CD4-positive, alpha-beta T cell treated with Interleukin-4 for 4 hours (primary cell): ENCODE results near the gene OSBPL5.
"Not testable (repeated sequence)": the region's sequence is repeated elsewhere in the genome, so short reads cannot be mapped to it uniquely, and the experiment has no call there.

Source experiments
- DNase-seq: peaks from one replicate; pipeline ENCODE4 v3.0.0-alpha.2; 2020

OSBPL5 gene

DNA sequence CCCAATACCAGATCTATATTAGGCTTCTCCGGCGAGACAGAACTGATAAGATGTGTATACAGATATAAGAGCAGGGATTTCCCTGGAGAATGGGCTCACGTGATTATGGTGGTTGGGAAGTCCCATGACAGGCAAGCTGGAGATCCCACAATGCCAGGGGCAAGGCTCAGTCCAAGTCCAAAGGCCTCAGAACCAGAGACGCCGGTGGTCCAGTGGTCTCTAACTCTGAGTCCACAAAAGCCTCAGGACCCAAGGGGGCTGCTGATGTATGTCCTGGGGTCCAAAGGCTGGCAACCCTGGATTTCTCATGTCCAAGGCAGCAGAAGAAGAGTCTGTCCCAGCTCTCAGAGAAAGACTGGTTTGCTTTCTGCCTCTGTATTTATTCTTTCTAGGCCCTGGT, 15.8 kb upstream of the OSBPL5 start:
- DNase-seq = no peak

DNA sequence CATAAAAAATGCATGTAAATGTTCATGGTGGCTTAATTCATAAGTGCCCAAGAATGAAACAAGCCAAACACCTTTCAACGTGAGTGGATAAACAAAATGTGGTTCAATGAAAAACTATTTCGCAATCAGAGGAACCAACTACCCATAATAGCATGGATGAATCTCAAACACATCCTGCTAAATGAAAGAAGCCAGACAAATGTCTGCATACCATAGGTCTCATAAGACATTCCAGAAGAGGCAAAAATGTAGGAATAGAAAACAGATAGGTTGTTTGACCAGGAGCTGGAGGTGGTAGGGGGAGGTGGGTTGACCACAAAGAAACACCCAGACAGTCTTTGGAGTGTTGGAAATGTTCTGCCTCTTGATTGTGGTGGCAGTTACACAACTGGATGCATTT, 13.2 kb upstream of the OSBPL5 start:
- DNase-seq = no peak

DNA sequence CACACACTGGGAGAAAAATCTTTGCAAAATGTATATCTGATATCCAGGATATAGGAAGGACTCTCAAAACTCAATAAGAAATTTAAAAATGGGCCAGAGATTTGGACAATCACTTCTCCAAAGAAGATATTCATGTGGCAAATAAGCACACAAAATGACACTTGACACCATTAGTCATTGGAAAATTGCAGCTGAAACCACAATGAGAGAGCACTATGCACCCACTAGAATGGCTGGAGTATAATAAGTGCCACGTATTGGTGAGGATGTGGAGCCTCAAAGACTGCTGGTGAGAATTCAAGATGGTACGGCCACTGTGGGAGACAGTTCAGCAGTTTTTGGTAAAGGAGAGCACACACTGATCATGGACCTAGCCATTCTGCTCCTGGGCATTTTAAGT, 12.8 kb upstream of the OSBPL5 start:
- no peak for DNase-seq

GRCh38 chr11:3176487-3176886, 11.4 kb upstream of the OSBPL5 start:
- DNase-seq = no peak

GRCh38 chr11:3175194-3175593, 10.1 kb upstream of the OSBPL5 start:
- DNase-seq = no peak

DNA sequence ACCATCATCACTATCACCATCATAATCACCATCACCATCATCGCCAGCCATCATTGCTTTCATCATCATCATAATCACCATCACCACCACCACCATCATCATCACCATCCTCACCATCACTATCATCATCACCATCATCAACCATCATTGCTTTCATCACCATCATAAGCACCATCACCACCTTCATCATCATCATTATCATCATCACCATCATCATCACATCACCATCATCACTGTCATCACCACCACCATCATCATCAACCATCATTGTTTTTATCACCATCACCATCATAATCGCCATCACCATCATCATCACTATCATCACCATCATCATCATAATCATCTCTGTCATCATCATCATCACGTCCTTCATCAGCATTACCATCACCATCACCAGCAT, 9.3 kb upstream of the OSBPL5 start:
- DNase-seq = no peak

DNA sequence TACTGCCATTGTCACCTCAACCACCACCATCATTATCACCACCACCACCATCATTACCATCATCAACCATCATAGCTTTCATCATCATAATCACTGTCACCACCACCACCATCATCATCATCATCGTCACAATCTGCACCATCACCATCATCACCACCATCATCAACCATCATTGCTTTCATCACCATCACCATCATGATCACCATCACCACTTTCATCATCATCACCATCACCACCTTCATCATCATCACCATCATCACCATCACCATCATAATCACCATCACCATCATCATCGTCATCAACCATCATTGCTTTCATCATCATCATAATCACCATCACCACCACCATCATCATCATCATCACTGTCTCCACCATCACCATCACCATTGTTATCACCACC, 8.7 kb upstream of the OSBPL5 start:
- DNase-seq = no peak

DNA sequence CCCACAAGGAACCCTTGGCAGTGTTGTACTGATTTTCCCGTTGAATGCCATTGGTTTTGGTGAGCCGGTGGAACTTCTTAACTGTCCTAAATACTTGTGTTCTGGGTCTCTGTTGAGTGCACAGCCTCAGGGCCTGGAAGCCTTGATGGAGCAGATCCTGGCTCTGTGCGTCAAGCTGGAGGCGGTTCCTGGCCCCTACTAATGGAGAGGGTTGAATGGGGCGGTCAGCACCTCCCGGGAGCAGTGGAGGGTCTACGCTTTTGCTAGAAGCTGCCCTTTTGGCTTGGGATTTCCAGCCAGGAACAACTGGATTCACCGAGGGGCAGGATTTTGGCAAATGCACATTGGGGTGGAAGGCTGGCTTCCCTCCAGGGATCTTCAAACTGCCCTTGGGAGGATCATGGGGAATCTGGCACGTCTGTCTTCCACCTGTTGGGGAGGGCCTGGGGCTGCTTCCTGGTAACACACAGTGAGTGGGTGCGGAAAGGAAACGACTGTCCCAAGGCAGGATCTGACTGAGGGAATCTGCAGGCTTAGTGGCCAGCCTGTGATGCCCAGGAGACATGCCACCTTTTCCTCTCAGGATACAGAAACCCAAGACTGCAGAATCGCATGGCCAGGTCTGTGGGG, 6.9 kb upstream of the OSBPL5 start:
- no peak for DNase-seq

GRCh38 chr11:3170756-3171650, 5.9 kb upstream of the OSBPL5 start:
- DNase-seq = no peak

- DNase-seq = no peak
These were observed 5.1 kb upstream of the OSBPL5 start for GRCh38 chr11:3170044-3170755.

- DNase-seq = no peak
These were observed 4.3 kb upstream of the OSBPL5 start for GRCh38 chr11:3169255-3170043.

- not testable (repeated sequence) for DNase-seq
These were observed 3.7 kb upstream of the OSBPL5 start for GRCh38 chr11:3168742-3169254.

DNA sequence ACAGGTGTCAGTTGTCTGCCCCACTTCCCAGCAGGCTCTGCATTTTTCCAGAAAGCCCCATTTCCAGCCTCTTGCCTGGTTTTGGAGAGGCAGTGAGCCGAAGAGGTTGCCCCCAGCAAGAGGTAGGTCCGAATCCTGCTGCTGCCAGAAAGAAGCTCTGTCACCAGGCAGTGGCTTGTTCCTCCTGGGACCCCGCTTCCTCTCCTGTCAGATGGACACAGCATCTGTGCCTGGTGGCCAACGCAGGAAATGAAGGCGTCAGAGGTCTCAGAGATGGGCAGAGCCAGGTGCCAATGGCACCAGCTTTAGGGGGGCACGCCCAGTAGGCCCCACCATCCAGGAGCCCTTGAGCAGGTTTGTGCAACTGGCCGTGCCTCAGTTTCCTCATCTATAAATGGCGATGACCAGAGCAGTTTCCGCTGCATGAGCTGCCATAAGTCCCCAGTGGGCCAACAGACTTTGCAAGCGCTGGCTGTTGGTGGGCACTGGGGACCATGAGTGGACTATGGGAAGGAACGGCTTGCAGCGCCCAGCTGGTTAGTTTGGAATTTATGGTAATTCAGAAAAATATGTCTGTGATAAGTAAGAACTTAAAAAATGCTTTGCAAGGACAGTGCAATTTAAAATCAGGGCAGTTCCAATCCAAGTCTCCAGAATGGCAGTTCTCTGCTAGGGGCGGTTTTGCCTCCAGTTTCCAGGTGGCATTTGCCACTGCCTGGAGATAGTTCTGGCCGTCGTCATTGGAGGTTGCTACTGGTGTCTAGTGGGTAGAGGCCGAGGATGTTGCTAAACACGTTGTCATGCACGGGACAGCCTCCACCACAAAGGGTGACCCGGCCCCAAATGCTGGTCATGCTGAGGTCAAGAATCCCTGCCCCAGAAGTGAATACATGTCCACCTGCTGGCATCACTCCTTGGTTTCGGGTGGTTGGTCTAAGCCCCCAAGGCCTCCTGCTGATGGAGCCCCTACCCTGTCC, 2.3 kb upstream of the OSBPL5 start:
- no peak for DNase-seq

DNA sequence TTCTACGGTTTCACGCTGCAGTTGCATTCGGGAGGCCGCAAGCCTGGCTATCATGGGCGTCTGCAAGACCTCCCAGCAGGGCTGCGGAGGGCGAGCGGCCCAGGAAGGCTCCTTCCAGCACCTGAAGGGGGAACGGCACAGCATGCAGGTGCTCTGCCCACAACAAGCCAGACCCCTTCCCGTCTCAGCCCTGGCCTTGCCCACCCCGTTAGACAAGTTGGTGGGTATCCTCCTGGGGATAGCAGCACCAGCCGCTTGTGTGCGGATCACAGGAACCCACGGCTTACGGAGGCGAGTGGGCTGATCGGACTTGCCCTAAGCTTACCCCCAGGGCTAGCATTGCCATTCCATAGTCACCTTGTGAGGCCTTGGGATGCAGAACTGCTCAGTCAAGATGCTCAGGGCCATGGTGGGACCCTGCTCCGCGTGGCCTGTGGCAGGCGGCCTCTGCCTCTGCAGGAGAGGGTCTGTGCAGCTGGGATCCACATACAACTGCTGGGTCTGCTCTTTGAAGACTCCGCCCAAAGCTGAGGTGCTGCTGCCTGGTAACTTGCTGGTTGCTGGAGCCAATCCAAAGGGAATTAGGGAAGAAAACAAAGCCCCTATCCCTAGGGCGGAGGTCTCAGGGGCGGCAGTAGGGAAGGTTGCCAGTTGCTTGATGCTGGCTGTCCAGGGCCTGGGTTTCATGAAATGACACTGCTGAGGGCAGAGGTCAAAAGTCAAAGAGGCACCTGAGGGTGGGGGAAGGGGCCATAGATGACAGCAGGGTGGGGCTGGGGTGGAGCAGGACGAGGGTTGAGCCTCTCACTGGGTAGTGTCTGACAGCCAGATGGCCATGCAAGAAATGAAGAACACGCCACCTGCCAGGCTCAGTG, 1.4 kb upstream of the OSBPL5 start:
- no peak for DNase-seq

DNA sequence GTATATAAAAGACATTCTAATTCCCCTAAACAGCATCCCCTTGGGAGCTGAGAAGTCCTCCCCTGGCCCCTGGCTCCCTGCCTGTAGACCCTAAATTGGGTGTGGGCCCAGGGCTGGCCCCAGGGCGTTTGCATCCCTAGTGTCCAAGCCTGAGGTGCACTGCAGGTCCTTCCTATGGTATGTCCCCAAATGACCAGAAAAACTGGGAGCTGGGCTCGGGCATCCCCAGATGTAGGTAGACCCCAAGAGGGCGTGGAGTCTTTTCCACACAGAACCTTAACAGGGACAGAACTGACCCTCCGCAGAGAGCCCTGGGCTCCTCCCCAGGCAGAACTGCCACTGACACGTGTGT, 782 bp upstream of the OSBPL5 start:
- no peak for DNase-seq

GRCh38 chr11:3164552-3165151, 458 bp downstream of the OSBPL5 start:
- no peak for DNase-seq

DNA sequence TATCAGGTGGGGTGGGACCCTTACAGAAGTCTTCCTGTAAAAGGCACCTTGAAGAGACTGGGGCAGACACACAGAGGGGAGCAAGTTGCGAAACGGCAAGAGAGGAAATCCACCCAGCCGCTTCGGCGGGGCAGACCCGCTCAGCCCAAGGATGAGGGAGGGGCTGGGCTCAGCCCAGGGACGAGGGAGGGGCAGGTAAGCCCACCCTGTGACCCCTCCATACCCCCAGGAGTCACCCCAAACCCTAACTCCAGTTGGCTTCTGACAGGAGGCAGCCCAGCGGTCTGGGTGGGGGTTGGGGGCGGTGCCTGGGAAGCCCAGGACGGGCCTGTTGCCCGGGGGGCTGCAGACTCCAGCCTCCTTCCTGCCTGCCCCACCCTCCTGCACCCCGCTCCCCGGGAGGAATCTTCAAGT, 965 bp downstream of the OSBPL5 start:
- no peak for DNase-seq

DNA sequence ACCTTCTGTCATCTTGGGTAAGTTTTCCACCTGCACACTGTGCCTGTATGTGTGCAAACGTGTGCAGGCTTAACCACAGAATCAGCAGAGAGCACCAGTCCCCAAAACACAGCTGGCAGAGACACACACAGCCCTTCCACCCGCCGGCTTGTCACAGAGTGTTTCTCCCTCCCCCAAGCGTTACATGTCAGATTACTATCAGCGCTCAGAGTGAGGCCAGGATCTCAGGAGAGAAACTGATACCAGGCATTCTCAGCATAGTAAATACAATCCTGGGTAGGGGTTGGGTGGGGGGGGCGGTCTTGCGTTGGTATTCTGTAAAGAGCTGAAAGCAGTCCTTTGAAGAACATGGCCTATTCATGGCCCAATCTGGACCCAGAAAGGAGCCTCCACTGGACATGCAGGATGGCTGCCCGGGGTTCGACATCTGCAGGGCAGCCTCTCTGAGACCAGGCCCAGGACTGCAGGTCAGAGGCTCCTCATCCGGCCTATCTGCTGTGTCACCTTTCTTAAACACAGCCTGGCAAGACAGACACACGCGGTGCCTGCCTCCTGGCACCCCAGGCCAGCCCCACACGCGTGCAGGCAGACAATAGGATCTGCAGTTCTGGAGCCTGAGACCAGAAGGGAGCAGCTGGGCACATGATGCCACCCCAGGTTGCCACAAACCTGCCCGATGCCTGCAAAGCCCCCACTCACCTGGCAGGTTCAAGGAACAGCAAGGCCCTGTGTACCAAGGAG, 1.7 kb downstream of the OSBPL5 start:
- DNase-seq = no peak
